Endothelial cell of umbilical vein (primary cell): ENCODE data around the gene SOX8. TPM values are rescaled to one million over a fixed set of nuclear protein-coding genes. Genes with fewer than 3 reads are reported as not detected.

ENCODE experiments used
- BruUV-seq: library from RNA; stranded (reverse); fragments of 400-500 nt; replicated peaks from 2 replicates; lab custom pipeline; 2021; lab: Mats Ljungman, UMichigan
- CTCF ChIA-PET: fragments of 300-600, 350-600 bp; sonication (Branson Sonifier 250); formaldehyde crosslinking; loops from one replicate; lab custom pipeline; 2021; ENCODE audit warnings: antibody characterized with exemption, inconsistent platforms; lab: Charles Lee
- POLR2A ChIA-PET: fragments of 300-600, 350-600 bp; sonication (Branson Sonifier 250); formaldehyde crosslinking; loops from one replicate; lab custom pipeline; 2021; ENCODE audit warnings: antibody characterized with exemption, inconsistent platforms; lab: Charles Lee
- DNase-seq: peaks from one replicate; pipeline ENCODE4 v3.0.0-alpha.2; 2011; ENCODE audit warnings: low read depth, low spot score
- FAIRE-seq: peaks from 2 replicates; lab custom pipeline; 2011; peaks lifted over from hg19 to GRCh38; lab: Jason Lieb, UNC
- H2AFZ ChIP-seq: 2 replicates; pipeline ENCODE4 v1.6.0; 2012; ENCODE audit warnings: low read depth, low read length, control low read depth, inconsistent platforms
- H3K27ac ChIP-seq: 2 replicates; pipeline ENCODE4 v1.5.1; 2011; ENCODE audit warnings: low read depth, mild to moderate bottlenecking, control low read depth, low read length, moderate library complexity; ENCODE audit not compliant: insufficient read depth
- H3K27me3 ChIP-seq, 2 experiments: 2 replicates each; pipeline versions ENCODE4 v1.6.0 to v1.6.1; 2011; ENCODE audit warnings: low read length in 2 of 2, mixed read lengths in 1 of 2; ENCODE audit not compliant: control insufficient read depth in 2 of 2, insufficient read depth in 2 of 2
- H3K36me3 ChIP-seq, 2 experiments: 2 replicates in 1 of 2; 3 replicates in 1 of 2; pipeline ENCODE4 v1.5.1; 2011; ENCODE audit warnings: low read length in 2 of 2, mild to moderate bottlenecking in 1 of 2, moderate library complexity in 1 of 2; ENCODE audit not compliant: control insufficient read depth in 2 of 2, insufficient read depth in 2 of 2; ENCODE audit errors: extremely low read depth in 1 of 2
- H3K4me1 ChIP-seq: 3 replicates; pipeline ENCODE4 v1.5.1; 2011; ENCODE audit warnings: mild to moderate bottlenecking, low read length; ENCODE audit not compliant: control insufficient read depth, insufficient read depth; ENCODE audit errors: extremely low read depth
- H3K4me2 ChIP-seq: 2 replicates; pipeline ENCODE4 v1.6.1; 2011; ENCODE audit warnings: low read length, control low read depth, mixed read lengths; ENCODE audit not compliant: insufficient read depth
- H3K4me3 ChIP-seq, 3 experiments: fragments of 200-600 bp in 1 of 3; sonication (generic), shearing (Covaris generic) in 1 of 3; replicated peaks in 1 of 3; 2 replicates each; pipeline ENCODE4 v1.5.1; 2011 to 2016; ENCODE audit warnings: control low read depth in 3 of 3, low read length in 3 of 3, mild to moderate bottlenecking in 2 of 3, inconsistent platforms in 1 of 3, low read depth in 1 of 3, moderate library complexity in 1 of 3; ENCODE audit not compliant: insufficient read depth in 1 of 3
- H3K79me2 ChIP-seq: 2 replicates; pipeline ENCODE4 v1.6.0; 2012; ENCODE audit warnings: low read length, inconsistent platforms; ENCODE audit not compliant: control insufficient read depth, insufficient read depth
- H3K9ac ChIP-seq: replicated peaks from 2 replicates; pipeline ENCODE3; 2011; ENCODE audit warnings: low read length, control low read depth; ENCODE audit not compliant: insufficient read depth; ENCODE audit errors: extremely low read depth
- H3K9me1 ChIP-seq: replicated peaks from 3 replicates; pipeline ENCODE4 v1.6.0; 2011; ENCODE audit warnings: mild to moderate bottlenecking, low read length; ENCODE audit not compliant: control insufficient read depth, insufficient read depth; ENCODE audit errors: extremely low read depth
- H3K9me3 ChIP-seq: replicated peaks from 2 replicates; pipeline ENCODE4 v1.5.1; 2012; ENCODE audit warnings: low read length, inconsistent platforms; ENCODE audit not compliant: control insufficient read depth, insufficient read depth
- H4K20me1 ChIP-seq: replicated peaks from 2 replicates; pipeline ENCODE3; 2011; ENCODE audit warnings: mild to moderate bottlenecking, low read length; ENCODE audit not compliant: control insufficient read depth, insufficient read depth; ENCODE audit errors: extremely low read depth
- EZH2 ChIP-seq: IDR thresholded peaks from 2 replicates; pipeline ENCODE4 v1.6.1; 2012; ENCODE audit warnings: borderline replicate concordance, low read depth, mild to moderate bottlenecking, moderate library complexity, low read length, inconsistent platforms; ENCODE audit not compliant: severe bottlenecking
- FOS ChIP-seq: IDR thresholded peaks from 2 replicates; pipeline ENCODE4 v1.6.1; 2011; ENCODE audit warnings: mild to moderate bottlenecking, low read length, moderate library complexity, borderline replicate concordance; ENCODE audit not compliant: insufficient read depth
- GATA2 ChIP-seq: IDR thresholded peaks from 2 replicates; pipeline ENCODE4 v1.7.0; 2011; ENCODE audit warnings: low read depth, mild to moderate bottlenecking, moderate library complexity, mixed read lengths, low read length; ENCODE audit not compliant: insufficient read length, insufficient read depth
- JUN ChIP-seq: IDR thresholded peaks from 2 replicates; pipeline ENCODE4 v1.6.1; 2011; ENCODE audit warnings: borderline replicate concordance, low read depth; ENCODE audit not compliant: insufficient read length, insufficient read depth
- MYC ChIP-seq: IDR thresholded peaks from one replicate; pipeline ENCODE4 v1.6.1; 2011; ENCODE audit warnings: mild to moderate bottlenecking, low read depth, low read length
- POLR2A ChIP-seq: IDR thresholded peaks from 2 replicates; pipeline ENCODE4 v1.6.1; 2012; ENCODE audit warnings: low read depth, mild to moderate bottlenecking, control low read depth, low read length
- POLR2AphosphoS5 ChIP-seq: IDR thresholded peaks from 2 replicates; pipeline ENCODE4 v1.6.1; 2012; ENCODE audit warnings: low read depth, mild to moderate bottlenecking, control low read depth, low read length, moderate library complexity; ENCODE audit not compliant: insufficient read depth
- dilution Hi-C: fragments of 300-500 bp; cut with MboI; formaldehyde crosslinking; loops from one replicate; pipeline ENCODE4 v1.15.0; 2019; ENCODE audit warnings: low sequenced_read_pairs; ENCODE audit not compliant: extremely low pct_ligation_motif_present
- intact Hi-C: fragments of 100-400 bp; cut with micrococcal nuclease; formaldehyde crosslinking; loops from one replicate; pipeline ENCODE4 v1.10.0; 2022
- polyA plus RNA-seq, 4 experiments: library from polyadenylated mRNA; depleted of rRNA in 3 of 4; stranded (reverse) in 3 of 4; unstranded in 1 of 4; fragments of >200 nt; gene quantifications; 2 replicates each; pipeline versions ENCODE4 v1.2.1 to v1.2.3, GENCODE V29; 2011 to 2012; ENCODE audit warnings: missing spikeins in 1 of 4
- total RNA-seq: library from RNA; stranded (reverse); gene quantifications from 2 replicates; pipeline ENCODE4 v1.2.3, GENCODE V29; 2021
- TF ChIP-seq, protein P1 (sequence below), 2 donors: IDR thresholded peaks; 1 replicate in 1 of 2; 2 replicates in 1 of 2; pipeline ENCODE4 v1.5.1; 2011; ENCODE audit warnings: low read length in 2 of 2, mild to moderate bottlenecking in 2 of 2, moderate library complexity in 2 of 2, control low read depth in 1 of 2, inconsistent platforms in 1 of 2, low read depth in 1 of 2; ENCODE audit not compliant: insufficient read depth in 1 of 2; ENCODE audit errors: extremely low read depth in 1 of 2
- TF ChIP-seq, protein P2 (sequence below): IDR thresholded peaks from 2 replicates; pipeline ENCODE4 v1.6.1; 2011; ENCODE audit not compliant: insufficient read depth, insufficient read length

SOX8 gene
- total and polyA plus RNA-seq, 2 donors (not counting 3 experiments of a cell fraction or from before 2014, with no cell fraction given), result 0.52 to 0.53 TPM

DNA sequence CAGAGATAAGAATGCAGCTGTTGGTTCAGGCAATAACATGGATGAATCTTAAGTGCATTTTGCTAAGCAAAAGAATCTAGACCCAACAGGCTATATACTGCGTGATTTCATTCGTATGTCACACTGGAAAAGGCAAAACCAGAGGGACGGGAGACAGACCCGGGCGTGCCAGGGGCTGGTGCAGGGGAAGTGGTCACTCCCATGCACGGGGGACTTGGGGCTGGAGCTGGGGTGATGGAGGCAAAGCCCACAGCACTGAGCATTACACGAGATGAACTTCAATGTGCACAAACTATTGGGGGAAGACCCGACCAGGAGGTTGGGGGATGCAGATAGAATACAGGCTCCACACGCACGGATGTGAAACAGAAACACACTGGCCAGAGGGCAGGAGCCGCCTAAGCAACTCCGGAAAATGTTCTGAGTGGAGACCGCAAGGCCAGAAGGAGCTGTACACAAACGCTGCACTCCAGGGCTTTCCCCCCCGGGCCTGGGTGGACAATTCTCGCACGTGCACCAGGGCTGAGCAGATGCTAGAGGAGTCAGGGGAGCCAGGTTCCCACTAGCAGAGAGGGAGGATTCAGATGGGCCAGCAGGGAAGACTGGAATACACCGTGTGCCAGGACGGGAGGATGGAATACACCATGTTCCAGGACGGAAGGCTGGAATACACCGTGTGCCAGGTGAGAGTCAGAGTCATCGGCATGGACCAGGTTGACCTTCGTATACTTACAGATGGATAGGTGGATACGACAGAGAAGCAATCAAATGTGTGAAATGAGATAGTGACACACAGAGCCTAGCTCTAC is 22.1 kb upstream of the SOX8 start:
- POLR2A ChIA-PET, result no interaction called here
- peaks cover 10% of the 10 kb centered on the region for H3K4me1 ChIP-seq
- H2AFZ ChIP-seq, result no peak overlapping the region
- H3K36me3 ChIP-seq, result no peaks in the 10 kb centered on the region
- H3K9me1 ChIP-seq, result no peaks in the 10 kb centered on the region
- FAIRE-seq (no peak), DNase-seq (no peak)
- H3K79me2 ChIP-seq, result no peaks in the 10 kb centered on the region
- H3K9me3 ChIP-seq, result no peaks in the 10 kb centered on the region
- no peaks in the 10 kb centered on the region for H3K27me3 ChIP-seq
- dilution Hi-C loops, result no loop called here
- CTCF ChIA-PET, result no interaction called here
- H3K4me3 ChIP-seq, result no peak overlapping the region
- no peak overlapping the region for H3K4me2 ChIP-seq
- TF ChIP-seq, protein P1, sequence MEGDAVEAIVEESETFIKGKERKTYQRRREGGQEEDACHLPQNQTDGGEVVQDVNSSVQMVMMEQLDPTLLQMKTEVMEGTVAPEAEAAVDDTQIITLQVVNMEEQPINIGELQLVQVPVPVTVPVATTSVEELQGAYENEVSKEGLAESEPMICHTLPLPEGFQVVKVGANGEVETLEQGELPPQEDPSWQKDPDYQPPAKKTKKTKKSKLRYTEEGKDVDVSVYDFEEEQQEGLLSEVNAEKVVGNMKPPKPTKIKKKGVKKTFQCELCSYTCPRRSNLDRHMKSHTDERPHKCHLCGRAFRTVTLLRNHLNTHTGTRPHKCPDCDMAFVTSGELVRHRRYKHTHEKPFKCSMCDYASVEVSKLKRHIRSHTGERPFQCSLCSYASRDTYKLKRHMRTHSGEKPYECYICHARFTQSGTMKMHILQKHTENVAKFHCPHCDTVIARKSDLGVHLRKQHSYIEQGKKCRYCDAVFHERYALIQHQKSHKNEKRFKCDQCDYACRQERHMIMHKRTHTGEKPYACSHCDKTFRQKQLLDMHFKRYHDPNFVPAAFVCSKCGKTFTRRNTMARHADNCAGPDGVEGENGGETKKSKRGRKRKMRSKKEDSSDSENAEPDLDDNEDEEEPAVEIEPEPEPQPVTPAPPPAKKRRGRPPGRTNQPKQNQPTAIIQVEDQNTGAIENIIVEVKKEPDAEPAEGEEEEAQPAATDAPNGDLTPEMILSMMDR (IDR thresholded peaks at IDR 0.05; ENCODE audit: extremely low read depth in 1 of 2, insufficient read depth in 1 of 2, low read depth in 1 of 2, low read length in 2 of 2), result no peak
- TF ChIP-seq MYC (no peak), POLR2AphosphoS5 (no peak), POLR2A (no peak), JUN (no peak), FOS (no peak), EZH2 (no peak), GATA2 (no peak)
- TF ChIP-seq, protein P2, sequence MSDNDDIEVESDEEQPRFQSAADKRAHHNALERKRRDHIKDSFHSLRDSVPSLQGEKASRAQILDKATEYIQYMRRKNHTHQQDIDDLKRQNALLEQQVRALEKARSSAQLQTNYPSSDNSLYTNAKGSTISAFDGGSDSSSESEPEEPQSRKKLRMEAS, result no peak
- no TSS peak for BruUV-seq
- no peak overlapping the region for H3K9ac ChIP-seq
- intact Hi-C loops, result no loop called here
- H3K27ac ChIP-seq, result no peak overlapping the region
- no peaks in the 10 kb centered on the region for H4K20me1 ChIP-seq
